Measurements from ENCODE around the gene ADCY1. TPM values are rescaled to one million over a fixed set of nuclear protein-coding genes. Genes with fewer than 3 reads are reported as not detected.

The ADCY1 gene
- total RNA-seq, 4 donors from 2014 or later: under 0.01 to 4.3 (median 4.1) TPM; not detected in 1

DNA sequence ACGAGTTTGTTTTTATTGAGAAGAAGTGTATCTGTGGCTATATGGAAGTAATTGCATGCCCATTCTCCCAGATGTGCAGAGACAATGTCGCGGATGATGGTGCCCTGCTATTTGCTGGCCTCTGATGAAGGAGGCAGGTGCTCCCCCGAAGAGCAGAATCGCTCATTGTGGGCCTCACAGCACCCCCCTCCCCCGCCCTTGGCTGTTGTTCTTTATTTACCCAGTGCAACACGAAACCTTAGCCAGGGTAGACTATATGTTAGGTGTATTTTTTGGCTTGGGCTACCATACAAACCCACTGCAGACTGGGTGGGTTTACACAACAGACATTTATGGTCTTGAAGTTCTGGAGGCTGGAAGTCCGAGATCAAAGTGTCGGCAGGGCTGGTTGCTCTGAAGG is 3.4 kb upstream of the ADCY1 start:
- no peak for TF ChIP-seq POLR2A (IDR thresholded peaks at IDR 0.05)
- TF ChIP-seq, protein P1, sequence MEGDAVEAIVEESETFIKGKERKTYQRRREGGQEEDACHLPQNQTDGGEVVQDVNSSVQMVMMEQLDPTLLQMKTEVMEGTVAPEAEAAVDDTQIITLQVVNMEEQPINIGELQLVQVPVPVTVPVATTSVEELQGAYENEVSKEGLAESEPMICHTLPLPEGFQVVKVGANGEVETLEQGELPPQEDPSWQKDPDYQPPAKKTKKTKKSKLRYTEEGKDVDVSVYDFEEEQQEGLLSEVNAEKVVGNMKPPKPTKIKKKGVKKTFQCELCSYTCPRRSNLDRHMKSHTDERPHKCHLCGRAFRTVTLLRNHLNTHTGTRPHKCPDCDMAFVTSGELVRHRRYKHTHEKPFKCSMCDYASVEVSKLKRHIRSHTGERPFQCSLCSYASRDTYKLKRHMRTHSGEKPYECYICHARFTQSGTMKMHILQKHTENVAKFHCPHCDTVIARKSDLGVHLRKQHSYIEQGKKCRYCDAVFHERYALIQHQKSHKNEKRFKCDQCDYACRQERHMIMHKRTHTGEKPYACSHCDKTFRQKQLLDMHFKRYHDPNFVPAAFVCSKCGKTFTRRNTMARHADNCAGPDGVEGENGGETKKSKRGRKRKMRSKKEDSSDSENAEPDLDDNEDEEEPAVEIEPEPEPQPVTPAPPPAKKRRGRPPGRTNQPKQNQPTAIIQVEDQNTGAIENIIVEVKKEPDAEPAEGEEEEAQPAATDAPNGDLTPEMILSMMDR (IDR thresholded peaks at IDR 0.05): no peak
- Histone ChIP-seq H3K4me3 (no peak overlapping the region), H3K9me3 (no peaks in the 10 kb centered on the region), H3K27me3 (peaks cover 0 to under 1% of the 10 kb centered on the region in 2 donors), H3K27ac (no peak overlapping the region), H3K4me1 (peaks cover 0 to 9% of the 10 kb centered on the region in 2 donors), H3K36me3 (no peaks in the 10 kb centered on the region)
- intact Hi-C loops (cut with DNase I; ENCODE audit: low total_unique reads): no loop called here
- DNase-seq: no peak

DNA sequence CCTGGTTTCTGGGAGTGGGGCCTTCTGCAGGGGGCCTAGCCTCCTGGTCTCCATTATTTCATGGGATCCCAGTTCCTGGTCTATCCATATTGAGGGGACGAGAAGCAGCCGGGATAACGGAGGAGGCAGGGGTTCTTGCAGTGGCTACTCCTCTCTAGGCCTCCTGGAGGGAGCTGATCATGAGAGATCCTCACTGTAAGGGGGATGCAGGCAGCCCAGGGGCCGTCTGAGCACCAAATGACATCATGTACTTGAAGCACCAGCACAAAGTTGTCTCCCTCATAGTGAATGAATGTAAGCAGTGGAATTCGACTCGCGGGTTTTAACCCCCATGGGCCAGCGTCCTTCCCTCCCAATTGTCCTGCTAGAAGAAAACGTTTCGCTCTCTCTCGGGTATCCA is 964 bp upstream of the ADCY1 start:
- Histone ChIP-seq H3K4me1 (peaks cover 0 to 9% of the 10 kb centered on the region in 2 donors), H3K4me3 (no peak overlapping the region), H3K9me3 (no peaks in the 10 kb centered on the region), H3K27ac (no peak overlapping the region), H3K36me3 (no peaks in the 10 kb centered on the region), H3K27me3 (peaks cover 0 to 10% of the 10 kb centered on the region in 2 donors)
- DNase-seq: no peak
- no peak for TF ChIP-seq POLR2A (IDR thresholded peaks at IDR 0.05)
- TF ChIP-seq, protein P1 (IDR thresholded peaks at IDR 0.05): no peak
- intact Hi-C loops (cut with DNase I; ENCODE audit: low total_unique reads): no loop called here

DNA sequence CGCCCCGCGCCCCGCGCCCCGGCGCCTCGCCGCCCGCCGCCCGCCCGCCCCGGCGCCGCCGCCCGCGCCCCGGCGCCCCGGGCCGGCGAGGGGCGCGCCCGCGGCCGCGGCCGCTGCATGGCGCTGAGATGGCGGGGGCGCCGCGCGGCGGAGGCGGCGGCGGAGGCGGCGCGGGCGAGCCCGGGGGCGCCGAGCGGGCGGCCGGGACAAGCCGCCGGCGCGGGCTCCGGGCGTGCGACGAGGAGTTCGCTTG is 174 bp downstream of the ADCY1 start:
- Histone ChIP-seq H3K27me3 (peaks cover 0 to 10% of the 10 kb centered on the region in 2 donors), H3K4me1 (peaks cover 0 to 9% of the 10 kb centered on the region in 2 donors), H3K36me3 (no peaks in the 10 kb centered on the region), H3K4me3 (no peak overlapping the region), H3K27ac (no peak overlapping the region), H3K9me3 (no peaks in the 10 kb centered on the region)
- intact Hi-C loops (cut with DNase I; ENCODE audit: low total_unique reads): no loop called here
- no peak for TF ChIP-seq POLR2A (IDR thresholded peaks at IDR 0.05)
- TF ChIP-seq, protein P1 (IDR thresholded peaks at IDR 0.05): no peak
- DNase-seq: no peak

DNA sequence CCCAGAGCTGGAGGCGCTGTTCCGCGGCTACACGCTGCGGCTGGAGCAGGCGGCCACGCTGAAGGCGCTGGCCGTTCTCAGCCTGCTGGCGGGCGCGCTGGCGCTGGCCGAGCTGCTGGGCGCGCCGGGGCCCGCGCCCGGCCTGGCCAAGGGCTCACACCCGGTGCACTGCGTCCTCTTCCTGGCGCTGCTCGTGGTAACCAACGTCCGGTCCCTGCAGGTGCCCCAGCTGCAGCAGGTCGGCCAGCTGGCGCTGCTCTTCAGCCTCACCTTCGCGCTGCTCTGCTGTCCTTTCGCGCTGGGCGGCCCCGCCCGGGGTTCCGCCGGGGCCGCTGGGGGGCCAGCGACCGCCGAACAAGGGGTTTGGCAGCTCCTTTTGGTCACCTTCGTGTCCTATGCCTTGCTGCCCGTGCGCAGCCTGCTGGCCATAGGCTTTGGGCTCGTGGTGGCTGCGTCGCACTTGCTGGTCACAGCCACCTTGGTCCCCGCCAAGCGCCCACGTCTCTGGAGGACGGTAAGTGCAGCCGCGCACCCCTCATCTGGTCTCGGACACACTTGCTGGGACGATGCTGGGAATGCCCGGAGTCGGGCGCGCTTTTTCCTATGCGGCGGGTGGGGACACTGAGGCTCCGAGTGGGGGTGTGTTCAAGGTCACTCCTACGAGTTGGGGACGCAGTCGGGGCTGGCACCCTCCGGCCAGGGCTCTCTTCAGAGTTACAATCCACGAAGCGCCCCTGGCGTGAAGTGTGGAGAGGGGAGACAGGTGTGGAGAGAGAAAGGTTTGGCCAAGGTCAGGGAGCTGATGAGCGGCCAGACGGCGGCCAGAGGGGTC is 717 bp downstream of the ADCY1 start:
- TF ChIP-seq, protein P1 (IDR thresholded peaks at IDR 0.05): peak in 1 of 4 experiments; percentile 39
- no peak for TF ChIP-seq POLR2A (IDR thresholded peaks at IDR 0.05)
- H3K4me3 ChIP-seq: peak overlapping the region; percentile 7 to 24
- no peak overlapping the region for H3K27ac ChIP-seq
- no peaks in the 10 kb centered on the region for H3K9me3 ChIP-seq
- peaks cover 0 to 10% of the 10 kb centered on the region in 2 donors for H3K27me3 ChIP-seq
- DNase-seq: no peak
- intact Hi-C loops (cut with DNase I; ENCODE audit: low total_unique reads): no loop called here
- peaks cover 0 to 9% of the 10 kb centered on the region in 2 donors for H3K4me1 ChIP-seq
- H3K36me3 ChIP-seq: no peaks in the 10 kb centered on the region

DNA sequence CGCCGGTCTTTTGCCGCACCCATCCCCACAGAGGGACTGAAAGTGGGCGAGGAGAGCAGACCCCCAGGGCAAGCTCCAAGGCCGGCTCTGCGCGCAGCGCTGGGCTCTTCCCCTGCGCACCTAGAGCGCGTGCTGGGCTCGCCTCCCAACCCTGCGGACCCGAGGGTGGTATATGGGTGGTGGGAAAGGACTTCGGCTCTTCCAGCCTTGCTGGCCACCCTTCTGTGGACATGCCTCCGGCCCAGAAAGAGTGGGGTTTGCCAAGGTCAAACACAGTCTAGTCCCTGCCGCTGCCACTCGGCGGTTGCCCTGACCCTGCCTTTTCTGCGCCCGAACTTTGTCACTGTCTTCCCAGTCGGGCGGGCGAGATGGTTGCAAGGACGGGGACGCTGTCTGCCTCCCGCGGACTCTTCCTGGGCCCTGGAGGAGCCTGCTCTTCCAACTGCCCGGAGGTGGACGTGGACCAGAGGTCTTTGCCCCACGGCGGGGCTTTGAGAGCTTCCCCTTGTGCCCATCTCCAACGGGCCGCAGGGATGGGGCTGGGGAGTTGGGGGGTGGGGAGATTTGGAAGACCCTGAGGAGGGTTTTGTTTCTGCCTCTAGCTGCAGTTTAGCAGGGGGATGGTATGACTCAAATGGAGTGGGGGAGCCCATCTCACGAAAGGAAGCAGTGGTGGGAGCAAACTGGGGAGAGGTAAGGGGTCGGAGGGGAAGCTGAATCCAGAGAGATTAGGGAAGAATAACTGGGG is 1.5 kb downstream of the ADCY1 start:
- Histone ChIP-seq H3K27ac (no peak overlapping the region), H3K4me1 (peaks cover 0 to 9% of the 10 kb centered on the region in 2 donors), H3K27me3 (peaks cover 0 to 10% of the 10 kb centered on the region in 2 donors), H3K4me3 (peak overlapping the region; percentile 7 to 24), H3K9me3 (no peaks in the 10 kb centered on the region), H3K36me3 (no peaks in the 10 kb centered on the region)
- intact Hi-C loops (cut with DNase I; ENCODE audit: low total_unique reads): no loop called here
- no peak for TF ChIP-seq POLR2A (IDR thresholded peaks at IDR 0.05)
- TF ChIP-seq, protein P1 (IDR thresholded peaks at IDR 0.05): no peak
- no peak for DNase-seq

All from uterus (tissue), 4 donors.